Superior temporal gyrus (tissue), 1 donor: ENCODE results near the gene CAPN8.

Source experiments
- DNase-seq: peaks from one replicate; pipeline ENCODE4 v3.0.0-alpha.2; 2016; ENCODE audit errors: extremely low spot score

Gene CAPN8

DNA sequence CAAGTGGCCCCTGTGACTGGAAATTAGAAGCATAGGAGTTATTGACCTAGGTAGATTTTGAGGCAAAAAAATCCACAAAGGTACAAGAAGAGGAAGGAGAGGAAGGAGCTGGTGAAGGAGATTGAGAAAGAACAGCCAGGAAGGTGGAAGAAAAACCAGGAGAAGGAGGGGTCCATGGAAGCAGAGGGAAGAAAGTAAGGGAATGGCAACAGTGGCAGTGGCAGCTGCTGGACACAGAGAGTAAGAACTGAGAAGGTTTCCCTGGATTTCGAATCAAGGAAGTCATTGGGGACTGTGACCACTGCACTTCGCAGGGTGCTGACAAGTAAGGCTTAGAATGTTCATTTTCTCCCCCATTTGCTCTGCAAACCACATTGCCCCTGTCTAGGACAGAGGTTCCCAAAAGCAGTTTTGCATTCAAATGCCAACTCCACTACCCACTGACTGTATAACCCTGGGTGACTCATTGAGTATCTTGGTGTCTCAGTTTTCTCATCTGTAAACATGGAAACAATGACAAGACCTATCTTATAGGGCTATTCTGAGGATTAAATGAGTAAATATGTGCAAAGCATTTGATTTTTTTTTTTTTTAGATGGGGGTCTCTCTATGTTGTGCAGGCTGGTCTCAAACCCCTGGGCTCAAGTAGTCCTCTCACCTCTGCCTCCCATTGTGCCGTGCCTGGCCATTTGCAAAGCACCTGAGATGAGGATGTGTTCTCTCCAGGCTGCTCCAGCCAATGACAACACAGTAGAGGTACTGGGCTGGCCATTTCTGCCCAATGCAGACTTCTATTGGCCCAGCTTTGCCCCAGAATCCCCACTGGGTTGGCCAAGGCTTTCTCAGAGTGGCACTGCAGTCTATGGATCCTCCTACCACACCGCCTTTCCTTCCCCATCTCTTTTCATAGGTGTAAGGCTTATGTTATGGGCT is 37.5 kb upstream of the CAPN8 start:
- DNase-seq, result no peak

DNA sequence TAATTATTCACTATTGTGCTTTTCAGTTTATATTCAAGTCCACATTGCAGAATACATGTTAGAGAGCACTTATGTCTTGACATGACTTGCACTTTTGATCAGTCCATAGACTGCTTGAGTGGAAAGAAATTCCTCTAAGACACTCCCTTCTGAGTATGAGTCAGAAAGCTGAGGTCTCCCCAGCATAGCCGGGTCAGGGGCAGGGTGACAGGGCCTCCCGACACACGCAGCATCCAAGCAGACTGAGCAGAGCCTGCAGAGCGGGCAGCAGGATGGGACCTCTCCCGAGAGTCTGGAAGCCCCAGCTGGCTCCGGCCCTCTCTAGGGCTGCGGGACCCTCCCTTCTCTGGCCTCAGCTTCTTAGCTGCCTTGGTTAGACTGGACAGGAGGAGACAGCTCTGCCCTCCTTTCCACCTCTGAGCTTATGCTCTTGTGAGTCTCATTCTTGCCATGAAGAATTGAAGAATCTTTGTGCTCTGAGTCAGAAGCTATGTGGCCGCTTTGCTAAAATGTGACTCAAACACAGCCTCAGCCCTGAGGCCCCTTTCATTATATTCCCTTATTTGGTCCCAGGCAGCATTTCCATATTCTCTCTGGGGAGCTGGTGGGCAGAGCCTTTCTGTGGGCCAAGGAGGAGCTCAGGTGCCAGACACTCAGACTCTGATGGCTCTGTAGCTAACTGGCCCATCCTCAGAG is 35.6 kb upstream of the CAPN8 start:
- DNase-seq, result no peak

DNA sequence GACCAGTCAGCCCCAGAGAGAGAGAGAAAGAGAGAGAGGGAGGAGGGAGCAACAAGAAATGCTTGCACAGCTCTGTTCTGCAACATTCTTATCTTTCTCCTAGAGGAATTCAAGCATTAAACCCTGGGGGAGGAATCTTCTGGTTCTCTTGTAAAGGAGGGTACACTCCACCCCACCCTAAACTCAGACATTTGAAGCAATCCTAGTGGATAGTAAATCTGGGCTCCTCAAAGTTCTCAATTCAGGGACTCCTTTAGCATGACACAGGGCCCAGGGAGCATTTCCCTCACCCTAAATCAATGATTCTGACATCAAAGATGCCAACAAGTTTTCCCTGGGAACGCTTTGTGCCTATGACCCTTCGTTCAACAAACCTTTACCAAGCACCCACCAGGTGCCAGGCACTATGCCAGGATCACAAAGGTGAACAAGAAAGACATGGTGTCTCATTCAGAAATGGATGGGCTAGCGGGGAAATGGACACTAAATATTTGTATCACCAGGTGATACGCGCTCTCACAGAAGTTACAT is 35.0 kb upstream of the CAPN8 start:
- DNase-seq, result no peak

DNA sequence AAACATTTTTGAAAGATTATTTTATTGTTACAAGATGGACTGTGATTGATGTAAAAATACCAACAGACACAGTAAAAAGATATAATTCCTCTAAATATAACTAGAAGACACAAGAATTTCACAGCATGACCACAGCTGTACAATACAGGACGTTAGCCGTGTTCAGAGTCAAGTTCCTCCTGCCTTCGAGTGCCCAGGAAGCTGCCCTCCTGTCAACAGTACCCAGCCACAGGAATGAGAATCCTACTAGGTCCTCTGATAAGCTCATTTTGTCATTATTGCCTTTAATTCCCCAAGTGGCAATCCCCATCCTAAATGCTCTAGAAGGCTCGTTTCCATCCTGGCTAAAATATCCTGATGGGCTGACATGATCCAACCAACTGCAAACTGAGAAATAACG is 30.4 kb upstream of the CAPN8 start:
- DNase-seq, result no peak

DNA sequence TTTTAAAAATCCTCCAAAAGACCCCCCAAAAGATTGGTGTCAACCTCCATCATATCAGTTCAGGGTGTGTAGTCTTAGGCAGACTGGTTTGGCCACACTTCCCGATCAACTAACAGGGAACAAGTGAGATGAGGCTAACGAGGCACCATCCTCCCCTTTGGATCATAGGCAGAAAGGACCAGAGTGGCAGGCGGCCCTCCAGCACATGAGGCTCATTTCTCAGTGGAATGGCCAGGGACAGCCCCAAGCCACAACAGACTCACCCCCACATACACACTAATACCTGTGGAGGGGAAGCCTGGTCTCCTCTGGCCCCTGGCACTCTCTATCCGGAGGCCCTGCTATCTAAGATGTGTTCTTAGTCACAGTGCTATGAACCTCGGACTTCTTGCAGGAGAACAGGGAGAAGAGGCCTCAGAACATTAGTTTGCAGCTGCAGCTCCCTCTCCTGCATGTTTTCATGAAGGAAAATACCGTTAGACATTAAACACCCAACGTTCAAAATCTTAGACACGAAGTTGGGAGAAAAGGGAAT is 29.6 kb upstream of the CAPN8 start:
- DNase-seq, result no peak

DNA sequence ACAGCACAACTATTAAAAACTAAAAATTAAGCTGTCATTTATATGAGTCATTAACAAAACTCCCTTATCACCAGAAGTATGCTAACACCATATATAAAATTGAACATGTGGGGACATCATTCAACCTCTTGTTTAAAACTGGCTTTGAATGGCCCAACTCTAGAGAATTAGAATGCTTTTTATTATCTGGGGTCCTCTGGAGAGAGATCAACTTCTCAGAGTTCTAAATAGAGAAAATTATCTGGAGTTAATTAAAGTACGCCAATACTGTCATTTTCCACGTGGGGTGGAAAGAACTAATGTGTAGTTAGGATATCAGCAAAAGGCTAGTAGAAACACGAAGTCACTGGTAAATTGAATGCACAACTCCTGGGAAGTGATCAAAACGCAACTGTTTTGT is 25.6 kb upstream of the CAPN8 start:
- DNase-seq, result no peak

DNA sequence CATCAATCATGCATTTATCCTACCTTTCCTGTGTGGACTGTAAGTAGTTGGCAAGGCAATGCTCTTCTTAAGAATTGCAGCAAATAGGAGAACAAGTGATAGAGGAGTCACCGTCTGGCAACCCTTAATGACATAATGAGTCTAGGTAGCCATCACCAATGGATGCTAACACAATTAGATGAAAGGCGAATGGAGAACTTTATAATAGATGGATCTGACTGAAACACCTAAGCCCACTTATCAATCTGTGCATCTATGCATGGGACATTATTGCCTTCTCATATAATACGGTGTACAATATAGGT is 18.9 kb upstream of the CAPN8 start:
- DNase-seq, result no peak

DNA sequence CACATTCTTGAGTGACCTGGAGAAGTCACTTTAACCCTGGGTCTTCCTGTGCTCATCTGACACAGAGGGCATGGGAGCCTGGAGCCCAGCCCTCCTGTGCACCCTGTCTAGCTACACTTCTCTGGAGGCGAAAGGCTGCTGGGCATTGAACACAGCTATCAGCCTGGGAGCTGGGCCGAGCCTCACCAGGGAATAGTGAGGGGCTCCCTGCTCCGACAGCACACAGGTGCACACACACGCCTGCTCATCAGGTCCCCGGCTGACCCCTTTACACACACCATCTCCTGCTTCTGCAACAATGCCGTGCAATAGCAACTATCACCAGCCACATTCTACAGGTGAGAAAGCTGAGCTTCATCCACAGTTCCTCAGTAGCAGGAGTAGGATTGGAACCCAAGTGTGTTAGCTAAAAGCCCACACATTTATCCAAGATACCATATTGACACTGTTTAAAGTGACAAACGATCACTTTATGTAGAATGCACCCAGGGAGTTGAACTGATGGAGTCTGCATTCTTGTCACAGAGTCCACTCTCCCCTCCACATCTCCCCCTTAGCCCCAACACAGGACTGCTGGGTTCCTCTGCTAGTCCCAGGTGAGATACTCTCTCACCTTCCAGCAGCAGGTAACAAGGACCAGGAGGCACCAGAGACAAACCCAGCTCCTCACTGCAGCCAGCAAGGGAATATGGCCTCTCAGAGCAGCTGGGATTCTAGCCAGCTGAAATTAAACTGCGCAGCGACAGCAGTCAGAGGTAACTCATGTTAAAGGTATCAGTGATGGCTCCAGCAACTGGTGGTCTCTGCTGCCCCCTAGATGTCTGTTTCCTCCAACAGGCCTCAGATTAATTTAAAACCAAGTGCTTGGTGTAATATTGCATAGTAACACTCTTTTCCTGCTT is 18.3 kb upstream of the CAPN8 start:
- DNase-seq, result peak; percentile 72

DNA sequence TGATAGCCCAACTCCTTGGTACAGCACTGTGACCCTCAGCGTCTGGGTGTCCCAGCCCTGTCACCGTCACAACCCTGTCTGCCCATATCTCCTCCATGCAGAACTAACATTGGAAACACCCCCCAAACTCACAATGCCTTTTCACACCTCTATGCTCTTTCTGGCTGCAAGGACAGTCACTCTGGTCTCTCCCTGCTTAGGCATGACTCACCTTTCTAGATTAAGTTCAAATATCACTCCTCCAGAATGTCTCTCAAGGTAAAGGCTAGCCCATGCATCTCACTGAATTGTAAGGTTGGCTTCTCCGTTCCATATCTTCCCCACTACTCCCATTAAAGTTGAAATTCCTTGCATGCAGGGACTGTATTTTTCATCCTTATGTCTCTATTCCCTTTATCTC is 17.0 kb upstream of the CAPN8 start:
- DNase-seq, result no peak

DNA sequence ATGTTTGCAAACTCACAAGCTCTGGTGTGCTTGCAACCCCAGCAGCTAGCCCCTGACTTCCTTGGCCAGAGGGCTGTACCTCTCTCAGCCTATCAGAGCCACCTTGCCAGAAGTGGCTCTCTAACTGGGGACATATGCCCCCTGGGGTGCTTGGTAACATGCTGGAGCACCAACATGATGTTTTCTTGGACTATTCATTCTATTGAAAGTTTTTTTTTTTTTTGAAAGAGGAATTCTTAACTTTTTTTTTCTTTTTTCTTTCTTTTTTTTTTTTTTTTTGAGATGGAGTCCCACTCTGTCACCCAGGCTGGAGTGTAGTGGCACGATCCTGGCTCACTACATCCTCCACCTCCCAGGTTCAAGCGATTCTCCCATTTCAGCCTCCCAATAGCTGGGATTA is 14.7 kb upstream of the CAPN8 start:
- no peak for DNase-seq

DNA sequence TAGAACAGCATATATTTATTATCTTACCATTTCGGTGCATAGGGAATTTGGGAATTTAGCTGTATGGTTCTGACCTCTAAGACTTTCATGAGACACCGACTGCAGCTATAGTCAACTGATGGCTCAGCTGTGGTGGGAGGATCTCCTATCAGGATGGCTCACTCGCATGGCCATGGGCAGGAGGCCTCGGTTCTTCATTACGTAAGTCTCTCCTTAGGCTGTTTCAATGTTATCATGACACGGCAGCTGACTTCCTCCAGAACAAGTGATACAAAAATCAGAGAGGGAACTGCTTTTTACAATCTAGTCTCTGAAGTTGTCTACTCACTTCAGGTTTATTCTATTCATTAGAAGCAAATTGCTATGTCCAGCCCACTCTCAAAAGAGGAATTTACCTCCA is 13.3 kb upstream of the CAPN8 start:
- DNase-seq, result no peak

DNA sequence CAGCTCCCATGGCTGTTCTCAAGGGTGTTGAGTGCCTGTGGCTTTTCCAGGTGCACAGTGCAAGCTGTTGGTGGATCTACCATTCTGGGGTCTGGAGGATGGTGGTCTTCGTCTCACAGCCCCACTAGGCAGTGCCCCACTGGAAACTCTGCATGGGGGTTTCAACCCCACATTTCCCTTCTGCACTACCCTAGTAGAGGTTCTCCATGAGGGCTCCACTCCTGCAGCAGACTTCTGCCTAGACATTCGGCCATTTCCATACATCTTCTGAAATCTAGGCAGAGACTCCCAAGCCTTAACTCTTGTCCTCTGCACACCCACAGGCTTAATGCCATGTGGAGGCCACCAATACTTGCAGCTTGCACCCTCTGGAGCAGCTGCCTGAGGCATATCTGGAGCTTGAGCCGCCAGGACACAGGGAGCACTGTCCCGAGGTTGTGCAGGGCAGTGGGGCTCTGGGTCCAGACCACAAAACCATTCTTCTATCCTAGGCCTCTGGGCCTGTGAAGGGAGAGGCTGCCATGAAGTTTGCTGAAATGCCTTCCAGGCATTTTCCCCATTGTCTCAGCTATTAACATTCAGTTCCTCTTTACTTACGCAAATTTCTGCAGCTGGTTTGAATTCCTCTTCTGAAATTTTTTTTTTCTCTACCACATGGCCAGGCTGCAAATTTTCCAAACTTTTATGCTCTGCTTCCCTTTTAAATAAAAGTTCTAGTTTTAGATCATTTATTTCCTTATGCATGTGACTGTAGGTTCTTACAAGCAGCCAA is 8.8 kb upstream of the CAPN8 start:
- no peak for DNase-seq

DNA sequence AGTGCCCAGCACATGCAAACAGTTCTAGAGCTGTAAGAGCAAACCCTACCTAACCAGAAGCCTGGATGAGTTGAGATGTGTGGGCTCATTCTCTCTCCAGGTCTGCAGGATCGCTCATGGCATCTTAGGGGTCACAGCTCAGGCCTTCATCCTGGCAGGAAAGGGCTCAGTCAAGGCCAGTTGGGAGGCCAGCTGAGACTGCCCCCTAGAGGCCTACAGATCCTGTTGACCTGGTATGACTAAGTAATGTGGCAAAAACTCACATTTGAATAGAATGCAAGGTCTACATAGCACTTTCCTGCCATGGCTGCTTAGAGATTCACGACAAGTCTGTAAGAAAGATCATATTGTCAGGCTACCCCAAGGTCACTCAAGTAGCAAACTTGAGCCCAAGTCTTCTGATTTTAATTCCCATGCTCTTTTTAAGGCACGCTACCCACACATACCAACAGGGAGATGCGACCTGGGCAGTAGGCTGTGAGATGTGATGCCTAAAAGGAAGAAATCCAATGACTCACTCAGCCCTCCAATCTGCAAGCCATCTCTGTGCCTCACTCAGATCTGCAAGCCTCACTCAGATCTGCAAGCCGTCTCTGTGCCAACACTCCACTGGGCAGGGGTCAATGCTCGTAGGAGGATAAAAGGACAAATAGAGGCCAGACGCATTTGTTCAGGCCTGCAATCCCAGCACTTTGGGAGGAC is 5.1 kb upstream of the CAPN8 start:
- no peak for DNase-seq

DNA sequence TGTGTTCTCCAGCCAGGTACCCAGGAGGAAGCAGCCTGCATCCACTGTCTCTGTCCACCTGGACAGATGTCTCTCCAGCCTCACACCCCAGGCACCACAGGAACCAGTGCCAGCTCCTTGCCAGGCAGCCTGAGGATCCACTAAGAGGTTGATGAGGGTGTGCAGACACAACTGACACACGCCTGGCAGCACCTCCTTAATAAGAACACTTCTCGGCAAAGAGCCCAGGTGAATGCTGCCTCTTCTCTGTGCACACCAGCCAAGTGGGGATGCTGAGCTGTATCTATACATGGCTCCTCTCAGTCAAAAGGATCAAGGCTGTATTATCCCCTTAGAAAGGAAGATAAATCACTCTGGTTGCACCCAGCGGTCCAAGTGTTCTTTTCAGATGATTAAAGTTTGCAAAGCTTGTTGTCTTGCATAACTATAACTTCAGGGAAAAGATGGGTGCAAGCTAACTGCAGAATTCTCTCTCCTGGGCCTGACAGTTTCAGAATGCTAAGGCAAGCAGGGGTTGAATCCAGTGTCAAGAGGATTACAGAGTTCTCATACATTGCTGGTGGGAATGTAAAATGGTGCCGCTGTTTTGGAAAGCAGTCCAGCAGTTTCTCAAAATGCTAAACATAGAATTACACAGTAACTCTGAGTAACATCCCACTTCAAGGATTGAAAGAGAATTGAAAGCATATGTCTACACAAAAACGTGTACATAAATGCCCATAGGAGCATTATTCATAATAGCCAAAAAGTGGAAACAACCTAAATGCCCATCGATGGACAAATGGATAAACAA is 3.7 kb upstream of the CAPN8 start:
- DNase-seq, result no peak

DNA sequence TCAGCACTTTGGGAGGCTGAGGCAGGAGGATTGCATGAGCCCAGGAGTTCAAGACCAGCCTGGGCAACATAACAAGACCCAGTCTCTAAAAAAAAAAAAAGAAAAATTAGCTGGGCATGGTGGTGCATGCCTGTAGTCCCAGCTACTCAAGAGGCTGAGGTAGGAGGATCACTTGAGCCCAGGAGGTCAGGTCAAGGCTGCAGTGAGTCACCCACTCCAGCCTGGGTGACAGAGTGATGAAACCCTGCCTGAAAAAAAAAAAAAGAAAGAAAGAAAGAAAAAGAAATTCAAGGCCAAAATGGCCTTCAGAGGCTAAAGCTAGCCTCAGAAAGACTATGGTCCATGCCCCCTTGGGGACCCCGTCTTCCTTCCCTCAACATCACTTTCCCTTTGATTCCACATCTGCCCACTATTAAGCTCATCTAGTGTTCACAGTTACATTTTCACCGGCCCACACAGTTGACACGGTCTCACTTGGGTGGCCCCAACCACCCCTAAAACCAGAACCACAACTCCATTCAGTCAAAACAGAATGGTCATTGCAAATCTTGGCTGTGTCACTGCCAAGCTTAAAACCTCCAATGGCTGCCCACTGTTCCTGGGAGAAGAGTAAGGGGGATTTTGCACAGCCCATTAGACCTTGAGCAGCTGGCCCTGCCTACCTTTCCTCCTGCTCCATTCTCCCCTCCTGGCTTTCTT is 2.1 kb upstream of the CAPN8 start:
- DNase-seq, result no peak

DNA sequence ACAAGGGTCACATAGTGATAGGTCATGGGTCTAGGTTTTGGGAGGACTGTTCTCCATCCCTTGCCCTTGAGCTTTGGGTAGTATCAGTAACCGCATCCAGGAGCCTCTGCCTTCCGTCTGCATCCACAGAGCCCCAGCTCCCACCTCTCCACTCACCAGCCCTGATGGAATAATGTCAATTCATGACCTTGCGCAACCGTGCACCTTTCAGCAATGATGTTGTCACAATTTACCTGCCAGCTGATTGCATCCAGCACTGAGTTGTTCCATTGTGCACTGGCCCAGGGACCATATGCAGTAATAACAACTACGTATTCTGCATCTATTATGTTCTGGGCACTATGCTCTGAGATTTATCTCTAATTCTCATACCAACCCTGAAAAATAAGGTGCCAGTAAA is 1.4 kb downstream of the CAPN8 start:
- no peak for DNase-seq

DNA sequence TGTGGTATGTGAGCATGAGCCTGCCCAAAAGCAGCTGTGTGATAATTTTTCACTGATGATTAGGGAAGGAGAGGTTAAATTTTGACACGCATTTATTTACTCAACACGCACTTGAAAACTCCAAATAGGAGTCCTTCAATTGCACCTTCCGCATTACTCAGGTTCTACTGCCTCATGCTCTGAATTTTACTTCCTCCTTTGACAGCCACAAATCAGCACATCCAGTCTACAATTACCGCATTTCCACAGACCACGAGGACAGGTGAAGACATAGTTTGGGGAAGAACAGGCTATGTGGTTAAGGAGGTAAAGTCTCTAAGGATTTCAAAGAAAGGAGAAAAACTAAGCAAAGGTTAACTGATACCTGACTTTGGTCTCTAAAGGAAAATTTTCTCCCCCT is 2.6 kb downstream of the CAPN8 start:
- DNase-seq, result no peak

DNA sequence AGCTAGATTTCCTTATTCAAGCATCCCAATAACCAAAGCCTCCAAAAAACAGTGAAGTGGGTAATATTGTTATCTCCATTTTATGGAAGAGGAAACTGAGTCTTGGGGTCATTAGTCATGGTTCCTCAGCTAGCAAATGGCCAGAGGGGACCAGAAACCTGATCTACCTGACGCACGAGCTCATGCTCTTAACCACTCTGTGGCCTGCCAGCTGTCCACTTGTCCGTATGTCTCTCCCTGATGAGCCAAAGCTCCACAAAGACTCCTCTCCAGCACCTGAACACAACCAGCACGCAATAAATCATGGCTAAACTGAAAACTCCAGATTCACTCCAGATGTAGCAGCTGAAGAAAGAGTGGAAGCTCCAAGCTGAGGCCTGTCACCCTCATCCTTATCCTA is 5.8 kb downstream of the CAPN8 start:
- no peak for DNase-seq

DNA sequence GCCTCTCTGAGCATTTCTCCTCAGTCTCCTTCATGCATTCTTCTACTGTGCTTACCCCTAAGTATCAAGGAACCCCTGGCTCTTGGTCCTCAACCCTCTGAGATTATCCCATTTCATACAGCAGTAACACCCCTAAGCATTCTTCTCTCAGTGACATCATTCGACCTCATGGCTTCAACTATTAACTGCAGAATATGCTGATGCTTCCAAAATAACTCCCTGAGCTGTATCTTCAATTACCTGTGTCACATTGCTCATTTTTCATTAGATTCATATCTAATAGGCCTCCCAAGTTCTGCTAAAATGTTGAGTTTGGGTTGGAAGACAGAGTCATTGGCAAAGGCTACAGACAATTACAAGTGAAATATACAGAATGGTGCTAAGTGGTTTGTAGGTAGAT is 7.5 kb downstream of the CAPN8 start:
- no peak for DNase-seq
